ENCODE measurements around the gene SNX18. TPM values are rescaled to one million over a fixed set of nuclear protein-coding genes. Genes with fewer than 3 reads are reported as not detected.

The SNX18 gene, protein sequence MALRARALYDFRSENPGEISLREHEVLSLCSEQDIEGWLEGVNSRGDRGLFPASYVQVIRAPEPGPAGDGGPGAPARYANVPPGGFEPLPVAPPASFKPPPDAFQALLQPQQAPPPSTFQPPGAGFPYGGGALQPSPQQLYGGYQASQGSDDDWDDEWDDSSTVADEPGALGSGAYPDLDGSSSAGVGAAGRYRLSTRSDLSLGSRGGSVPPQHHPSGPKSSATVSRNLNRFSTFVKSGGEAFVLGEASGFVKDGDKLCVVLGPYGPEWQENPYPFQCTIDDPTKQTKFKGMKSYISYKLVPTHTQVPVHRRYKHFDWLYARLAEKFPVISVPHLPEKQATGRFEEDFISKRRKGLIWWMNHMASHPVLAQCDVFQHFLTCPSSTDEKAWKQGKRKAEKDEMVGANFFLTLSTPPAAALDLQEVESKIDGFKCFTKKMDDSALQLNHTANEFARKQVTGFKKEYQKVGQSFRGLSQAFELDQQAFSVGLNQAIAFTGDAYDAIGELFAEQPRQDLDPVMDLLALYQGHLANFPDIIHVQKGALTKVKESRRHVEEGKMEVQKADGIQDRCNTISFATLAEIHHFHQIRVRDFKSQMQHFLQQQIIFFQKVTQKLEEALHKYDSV
- 10 to 100 TPM; 50.4 to 89.4 (median 72.8) TPM for total RNA-seq

DNA sequence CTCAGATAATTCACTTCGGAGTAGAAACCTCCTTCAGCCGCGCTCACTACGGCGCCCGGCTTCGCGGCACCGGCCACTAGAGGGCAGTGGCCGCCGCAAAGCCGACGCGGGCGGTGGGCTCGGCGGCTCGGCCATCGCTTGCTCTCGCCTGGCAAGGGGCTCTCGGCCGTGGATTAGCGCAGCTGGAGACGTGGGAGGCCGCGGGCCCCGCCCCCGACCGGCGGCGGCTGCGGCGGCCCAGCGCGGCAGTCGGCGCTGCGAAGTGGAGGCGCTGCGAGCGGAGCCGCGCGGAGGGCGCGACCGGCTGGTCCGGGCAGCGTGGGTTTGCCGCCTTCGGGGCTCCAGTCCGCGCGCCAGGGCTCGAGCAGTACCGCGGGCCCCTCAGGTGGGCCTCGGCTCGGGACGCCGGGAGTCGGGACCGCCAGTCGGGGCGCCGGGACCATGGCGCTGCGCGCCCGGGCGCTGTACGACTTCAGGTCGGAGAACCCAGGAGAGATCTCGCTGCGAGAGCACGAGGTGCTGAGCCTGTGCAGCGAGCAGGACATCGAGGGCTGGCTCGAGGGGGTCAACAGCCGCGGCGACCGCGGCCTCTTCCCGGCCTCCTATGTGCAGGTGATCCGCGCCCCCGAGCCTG, at the start of gene SNX18:
Gene SNX18, plus strand, starts transcription at position 248 of the 634 bp plus-strand sequence. Its CDS starts 194 bp downstream, at position 442.
- intact Hi-C loops (cut with DNase I) = loop anchor here (2.0 to 5.0 kb wide), 3 partner anchors 250 to 350 kb away; no protein-coding TSS in a partner anchor
- 0% methylated on average over 8 to 40 of the region's 88 CpGs for WGBS, 2 donors
- no peaks in the 10 kb centered on the region for H3K9me3 ChIP-seq
- H3K36me3 ChIP-seq = no peaks in the 10 kb centered on the region
- H3K27me3 ChIP-seq = no peaks in the 10 kb centered on the region
- peaks cover 38 to 46% of the 10 kb centered on the region in 2 donors for H3K4me1 ChIP-seq
- peak; percentile 92 to 93 for DNase-seq
- peak within 1 kb of the TSS; percentile 88 to 95 (median 92) for H3K4me3 ChIP-seq (replicated peaks in 1 of 3)
- H3K27ac ChIP-seq = peak within 1 kb of the TSS; percentile 87 to 98 (median 96)
- TF ChIP-seq, protein P1, sequence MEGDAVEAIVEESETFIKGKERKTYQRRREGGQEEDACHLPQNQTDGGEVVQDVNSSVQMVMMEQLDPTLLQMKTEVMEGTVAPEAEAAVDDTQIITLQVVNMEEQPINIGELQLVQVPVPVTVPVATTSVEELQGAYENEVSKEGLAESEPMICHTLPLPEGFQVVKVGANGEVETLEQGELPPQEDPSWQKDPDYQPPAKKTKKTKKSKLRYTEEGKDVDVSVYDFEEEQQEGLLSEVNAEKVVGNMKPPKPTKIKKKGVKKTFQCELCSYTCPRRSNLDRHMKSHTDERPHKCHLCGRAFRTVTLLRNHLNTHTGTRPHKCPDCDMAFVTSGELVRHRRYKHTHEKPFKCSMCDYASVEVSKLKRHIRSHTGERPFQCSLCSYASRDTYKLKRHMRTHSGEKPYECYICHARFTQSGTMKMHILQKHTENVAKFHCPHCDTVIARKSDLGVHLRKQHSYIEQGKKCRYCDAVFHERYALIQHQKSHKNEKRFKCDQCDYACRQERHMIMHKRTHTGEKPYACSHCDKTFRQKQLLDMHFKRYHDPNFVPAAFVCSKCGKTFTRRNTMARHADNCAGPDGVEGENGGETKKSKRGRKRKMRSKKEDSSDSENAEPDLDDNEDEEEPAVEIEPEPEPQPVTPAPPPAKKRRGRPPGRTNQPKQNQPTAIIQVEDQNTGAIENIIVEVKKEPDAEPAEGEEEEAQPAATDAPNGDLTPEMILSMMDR (IDR thresholded peaks at IDR 0.05) = peak; percentile 77 to 99 (median 96)
- TF ChIP-seq POLR2A (IDR thresholded peaks at IDR 0.05) = peak; percentile 78 to 97

DNA sequence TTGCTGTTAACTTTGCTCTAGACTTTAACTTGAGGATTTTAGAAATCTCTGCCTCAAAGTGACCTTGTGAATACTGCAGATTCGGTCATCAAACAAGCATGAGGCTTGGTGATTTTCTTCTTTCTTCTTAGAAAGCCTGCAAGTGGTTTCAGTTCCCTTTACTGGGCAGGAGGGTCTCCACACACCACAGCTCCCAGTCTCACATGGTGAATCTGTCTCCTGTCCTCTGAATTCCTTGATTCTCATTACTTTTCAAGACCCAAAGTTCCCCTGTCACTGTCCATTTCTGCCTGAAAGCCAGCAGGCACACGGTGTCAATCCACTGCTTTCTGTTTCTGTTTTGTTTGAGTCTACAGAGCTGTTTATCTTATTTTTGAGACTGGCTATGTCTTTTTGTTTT, 47.9 kb upstream of the SNX18 start:
- TF ChIP-seq, protein P1 (IDR thresholded peaks at IDR 0.05) = no peak
- no peak for TF ChIP-seq POLR2A (IDR thresholded peaks at IDR 0.05)
- Histone ChIP-seq H3K27ac (peak overlapping the region in 1 of 3 donors; percentile 6), H3K4me3 (replicated peaks in 1 of 3) (no peak overlapping the region), H3K4me1 (peaks cover 9 to 17% of the 10 kb centered on the region in 2 donors), H3K36me3 (no peaks in the 10 kb centered on the region), H3K27me3 (no peaks in the 10 kb centered on the region), H3K9me3 (no peaks in the 10 kb centered on the region)
- DNase-seq = no peak
- WGBS, 2 donors = 58 to 59% methylated on average over 2 of the region's 2 CpGs
- intact Hi-C loops (cut with DNase I) = no loop called here

DNA sequence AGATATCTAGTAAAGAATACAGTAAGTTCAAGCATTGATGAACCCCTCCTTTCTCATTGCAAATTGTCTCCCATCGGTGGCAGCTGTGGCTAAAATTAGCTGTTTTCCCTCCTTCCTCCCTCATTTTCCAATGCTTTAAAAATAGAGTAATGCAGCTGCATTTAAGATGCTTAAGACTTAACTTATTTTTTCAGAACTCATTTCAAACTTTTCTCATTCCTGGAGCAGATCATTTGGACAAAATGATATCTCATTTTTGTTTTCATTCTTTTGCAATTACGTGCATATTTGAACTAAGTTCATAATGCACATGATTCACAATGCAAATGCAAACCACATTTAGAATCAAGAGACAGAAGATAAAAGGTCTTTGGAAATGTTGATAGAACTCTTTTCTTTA, 47.4 kb upstream of the SNX18 start:
- H3K4me3 ChIP-seq (replicated peaks in 1 of 3) = no peak overlapping the region
- 62 to 72% methylated on average over 2 of the region's 2 CpGs for WGBS, 2 donors
- no peak for DNase-seq
- H3K9me3 ChIP-seq = no peaks in the 10 kb centered on the region
- no peaks in the 10 kb centered on the region for H3K27me3 ChIP-seq
- H3K36me3 ChIP-seq = no peaks in the 10 kb centered on the region
- peaks cover 9 to 17% of the 10 kb centered on the region in 2 donors for H3K4me1 ChIP-seq
- H3K27ac ChIP-seq = peak overlapping the region in 1 of 3 donors; percentile 12
- no peak for TF ChIP-seq POLR2A (IDR thresholded peaks at IDR 0.05)
- TF ChIP-seq, protein P1 (IDR thresholded peaks at IDR 0.05) = no peak
- intact Hi-C loops (cut with DNase I) = no loop called here

GRCh38 chr5:54470677-54471076, 46.9 kb upstream of the SNX18 start:
- no peak for TF ChIP-seq POLR2A (IDR thresholded peaks at IDR 0.05)
- TF ChIP-seq, protein P1 (IDR thresholded peaks at IDR 0.05) = no peak
- Histone ChIP-seq H3K9me3 (no peaks in the 10 kb centered on the region), H3K4me1 (peaks cover 9 to 17% of the 10 kb centered on the region in 2 donors), H3K27me3 (no peaks in the 10 kb centered on the region), H3K4me3 (replicated peaks in 1 of 3) (no peak overlapping the region), H3K36me3 (no peaks in the 10 kb centered on the region), H3K27ac (peak overlapping the region in 1 of 3 donors; percentile 12)
- peak; percentile 20 to 36 for DNase-seq
- WGBS, 2 donors = 15 to 32% methylated on average over 1 of the region's 1 CpG
- intact Hi-C loops (cut with DNase I) = no loop called here

Data from thyroid gland (tissue), 4 donors.